Umbilical cord (tissue), 2 donors: ENCODE measurements around the gene QTRT2. TPM values are rescaled to one million over a fixed set of nuclear protein-coding genes. Genes with fewer than 3 reads are reported as not detected.

ENCODE experiments used
- DNase-seq: peaks from one replicate; pipeline ENCODE4 v3.0.0-alpha.2; 2015; ENCODE audit warnings: low spot score
- total RNA-seq: library from RNA; depleted of rRNA; stranded (reverse); fragments of >200 nt; gene quantifications from one replicate; pipeline ENCODE4 v1.2.3, GENCODE V29; 2014; ENCODE audit warnings: low replicate concordance; ENCODE audit not compliant: insufficient read depth

QTRT2 gene
- total RNA-seq, 1 donor from 2014 or later, result 15.6 TPM

- DNase-seq, result peak; percentile 45
These were observed 21.6 kb downstream of the QTRT2 start for GRCh38 chr3:114078126-114078525.

- DNase-seq, result peak; percentile 82
These were observed 23.2 kb downstream of the QTRT2 start for GRCh38 chr3:114079761-114080160.

- DNase-seq, result no peak
These were observed 23.7 kb downstream of the QTRT2 start for GRCh38 chr3:114080201-114080600.

GRCh38 chr3:114081037-114081436 lies 24.5 kb downstream of the QTRT2 start:
- no peak for DNase-seq

GRCh38 chr3:114083112-114083511 lies 26.6 kb downstream of the QTRT2 start:
- DNase-seq, result no peak

GRCh38 chr3:114086356-114086755 lies 29.8 kb downstream of the QTRT2 start:
- no peak for DNase-seq

- no peak for DNase-seq
These were observed 33.1 kb downstream of the QTRT2 start for GRCh38 chr3:114089675-114090074.

- DNase-seq, result no peak
These were observed 35.8 kb downstream of the QTRT2 start for GRCh38 chr3:114092151-114093015.

GRCh38 chr3:114093016-114093380 lies 36.5 kb downstream of the QTRT2 start:
- no peak for DNase-seq

GRCh38 chr3:114093596-114093995 lies 37.1 kb downstream of the QTRT2 start:
- peak; percentile 65 for DNase-seq

- no peak for DNase-seq
These were observed 39.3 kb downstream of the QTRT2 start for GRCh38 chr3:114095796-114096195.

- no peak for DNase-seq
These were observed 44.6 kb downstream of the QTRT2 start for GRCh38 chr3:114101101-114101500.

GRCh38 chr3:114103181-114103580 lies 46.6 kb downstream of the QTRT2 start:
- no peak for DNase-seq

GRCh38 chr3:114103858-114104257 lies 47.3 kb downstream of the QTRT2 start:
- no peak for DNase-seq

GRCh38 chr3:114104414-114104813 lies 47.9 kb downstream of the QTRT2 start:
- no peak for DNase-seq

GRCh38 chr3:114108137-114108536 lies 51.6 kb downstream of the QTRT2 start:
- DNase-seq, result no peak

- no peak for DNase-seq
These were observed 53.9 kb downstream of the QTRT2 start for GRCh38 chr3:114110439-114110838.

GRCh38 chr3:114111060-114111770 lies 54.7 kb downstream of the QTRT2 start:
- no peak for DNase-seq

- no peak for DNase-seq
These were observed 56.2 kb downstream of the QTRT2 start for GRCh38 chr3:114112696-114113095.

GRCh38 chr3:114114719-114115118 lies 58.2 kb downstream of the QTRT2 start:
- no peak for DNase-seq

GRCh38 chr3:114115143-114115542 lies 58.6 kb downstream of the QTRT2 start:
- no peak for DNase-seq

GRCh38 chr3:114119776-114120175 lies 63.2 kb downstream of the QTRT2 start:
- DNase-seq, result peak; percentile 76

GRCh38 chr3:114120211-114120610 lies 63.7 kb downstream of the QTRT2 start:
- DNase-seq, result peak; percentile 79
